NB4 (cell line): ENCODE results near the gene MAFF.
A peak's percentile ranks its signal among the peaks of the same experiment; 100 is the strongest.
"Not testable (repeated sequence)": the region's sequence is repeated elsewhere in the genome, so short reads cannot be mapped to it uniquely, and the experiment has no call there.

ENCODE experiments used
- DNase-seq: peaks from one replicate; pipeline ENCODE4 v3.0.0; 2010; ENCODE audit warnings: low read depth
- H3K4me3 ChIP-seq: one replicate; pipeline ENCODE4 v1.5.1; 2011; ENCODE audit warnings: mild to moderate bottlenecking, low read depth, low read length, moderate library complexity
- CTCF ChIP-seq: IDR thresholded peaks from one replicate; pipeline ENCODE4 v1.5.1; 2012; ENCODE audit warnings: low read depth, low read length
- MAX ChIP-seq: IDR thresholded peaks from 2 replicates; pipeline ENCODE4 v1.6.1; 2011; ENCODE audit warnings: low read depth, low read length
- MYC ChIP-seq: IDR thresholded peaks from 2 replicates; pipeline ENCODE4 v1.6.1; 2011; ENCODE audit warnings: low read depth, low read length
- POLR2A ChIP-seq: IDR thresholded peaks from 2 replicates; pipeline ENCODE4 v1.6.1; 2011; ENCODE audit warnings: mild to moderate bottlenecking; ENCODE audit not compliant: insufficient read length; ENCODE audit errors: extremely low read depth

Gene MAFF

GRCh38 chr22:38201711-38202436 is at the start of gene MAFF:
MAFF (plus strand) TSS chr22:38201994; CDS start chr22:38213854, 11,860 bp downstream.
- peak; percentile 93 for DNase-seq
- no peak for TF ChIP-seq MYC
- no peak for TF ChIP-seq CTCF
- peak; percentile 37 for TF ChIP-seq POLR2A
- TF ChIP-seq MAX: 0 out of 2 replicates have a peak, but pooled peaks have one; percentile 12
- H3K4me3 ChIP-seq: peak within 1 kb of the TSS; percentile 51

DNA sequence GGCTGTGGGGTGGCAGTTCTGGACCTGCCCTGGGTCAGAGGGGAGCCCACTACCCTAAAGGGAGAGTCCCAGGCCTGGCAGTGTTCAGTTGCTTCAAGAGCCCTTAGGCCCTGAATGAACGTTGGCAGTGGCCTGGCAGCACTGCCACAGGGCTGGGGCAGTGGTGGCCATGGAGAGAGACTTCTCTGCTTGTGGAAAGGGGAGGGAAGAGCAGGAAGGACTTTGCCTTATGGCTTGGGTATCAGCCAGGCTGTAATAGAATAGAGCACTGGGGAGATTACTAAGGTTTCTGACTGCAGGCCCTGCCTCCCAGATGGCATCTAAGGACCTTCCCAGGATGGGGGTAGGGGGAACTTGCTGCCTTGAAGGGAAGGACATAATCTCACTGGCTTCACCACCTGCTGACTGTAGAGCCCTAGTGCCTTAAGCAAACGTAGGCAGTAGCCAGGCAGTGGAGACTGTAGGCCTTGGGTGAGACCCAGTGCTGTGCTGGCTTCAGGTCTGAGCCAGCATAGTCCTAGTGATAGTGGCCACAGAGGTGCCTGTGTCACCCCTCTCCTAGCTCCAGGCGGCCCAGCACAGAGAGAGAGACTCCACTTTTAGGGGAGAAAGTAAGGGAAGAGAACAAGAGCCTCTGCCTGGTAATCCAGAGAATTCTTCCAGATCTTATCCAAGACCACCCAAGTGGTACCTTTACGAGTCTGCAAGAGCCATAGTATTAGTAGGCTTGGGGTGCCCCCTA is 47.8 kb upstream of the MAFF start:
- no peak overlapping the region for H3K4me3 ChIP-seq
- no peak for DNase-seq
- TF ChIP-seq MYC: no peak
- TF ChIP-seq MAX: no peak
- TF ChIP-seq POLR2A: no peak
- no peak for TF ChIP-seq CTCF

GRCh38 chr22:38154563-38154915 is 47.3 kb upstream of the MAFF start:
- H3K4me3 ChIP-seq, DNase-seq: not testable (repeated sequence)

DNA sequence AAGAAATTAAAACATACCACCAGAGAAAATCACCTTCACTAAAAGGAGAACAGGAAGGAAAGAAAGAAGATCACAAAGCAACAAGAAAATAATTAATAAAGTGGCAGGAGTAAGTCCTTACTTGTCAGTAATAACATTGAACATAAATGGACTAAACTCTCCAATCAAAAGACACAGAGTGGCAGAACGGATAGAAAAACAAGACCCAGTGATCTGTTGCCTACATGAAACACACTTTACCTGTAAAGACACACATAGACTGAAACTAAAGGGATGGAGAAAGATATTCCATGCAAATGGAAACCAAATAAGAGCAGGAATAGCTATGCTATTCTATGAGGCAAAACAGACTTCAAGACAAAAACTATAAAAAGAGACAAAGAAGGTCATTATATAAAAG is 46.1 kb upstream of the MAFF start:
- DNase-seq: no peak
- TF ChIP-seq POLR2A (no peak), CTCF (no peak), MAX (no peak), MYC (no peak)

DNA sequence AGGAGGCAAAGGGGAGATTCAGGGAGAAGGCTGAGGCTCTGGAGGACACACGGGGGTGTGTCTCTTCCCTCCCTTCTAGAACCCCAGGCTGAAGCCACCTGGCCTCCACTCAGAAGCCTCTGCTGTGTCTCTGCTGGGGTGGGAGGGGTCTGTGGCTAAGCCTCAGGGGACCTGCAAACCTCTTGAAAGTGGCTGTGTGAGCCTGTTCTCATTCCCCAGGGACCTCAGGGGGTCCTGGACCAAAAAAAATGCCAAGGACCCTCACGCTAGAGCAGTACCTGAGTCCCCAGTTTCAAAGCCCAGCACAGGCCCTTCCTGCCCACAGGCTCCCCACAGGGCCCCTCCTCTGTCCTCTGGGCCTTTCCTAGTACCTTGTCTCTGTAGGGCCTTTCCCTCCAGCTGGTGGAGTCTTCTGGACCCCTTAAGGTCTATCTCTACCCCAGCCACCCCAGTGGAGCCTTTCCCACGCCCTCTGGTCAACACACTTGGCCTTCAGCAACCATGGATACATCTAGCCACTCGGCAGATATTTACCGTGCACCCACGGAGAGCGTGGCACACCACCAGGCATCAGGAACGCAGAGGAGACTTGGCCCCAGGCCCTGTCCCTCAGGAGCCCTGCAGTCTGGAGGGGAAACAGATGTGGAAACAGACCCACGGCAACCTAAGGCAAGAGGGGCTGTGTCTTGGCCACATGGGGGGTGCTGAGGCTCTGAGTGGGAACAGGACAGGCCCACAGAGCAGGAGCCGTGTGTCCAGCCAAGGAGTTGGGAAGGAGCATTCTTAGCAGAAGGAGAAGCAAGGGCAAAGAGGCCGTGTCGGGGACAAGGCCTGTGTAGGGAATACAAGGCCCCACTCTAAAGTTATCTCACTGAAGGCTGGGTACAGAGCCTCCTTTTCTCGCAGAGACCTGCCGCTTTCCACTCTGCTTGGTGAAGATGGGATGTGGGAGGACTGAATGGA is 38.6 kb upstream of the MAFF start:
- no peak overlapping the region for H3K4me3 ChIP-seq
- TF ChIP-seq MYC (no peak), POLR2A (no peak), CTCF (no peak), MAX (no peak)

More for the DNA sequence above, 46.1 kb upstream of the MAFF start:
- no peak overlapping the region for H3K4me3 ChIP-seq

More for the DNA sequence above, 38.6 kb upstream of the MAFF start:
- DNase-seq: peak; percentile 54
